Neutrophil (primary cell): ENCODE measurements around the gene ANXA8L1.
"Not testable (repeated sequence)": the region's sequence is repeated elsewhere in the genome, so short reads cannot be mapped to it uniquely, and the experiment has no call there.

Experiments
- H3K27ac ChIP-seq: fragments of 200-600 bp; sonication (generic); 2 replicates; pipeline ENCODE4 v1.5.1; 2016; ENCODE audit warnings: mild to moderate bottlenecking, moderate library complexity
- H3K27me3 ChIP-seq: fragments of 200-600 bp; sonication (generic); 2 replicates; pipeline ENCODE4 v1.6.0; 2016; ENCODE audit warnings: mild to moderate bottlenecking
- H3K36me3 ChIP-seq: fragments of 200-600 bp; sonication (generic); 2 replicates; pipeline ENCODE4 v1.5.1; 2017
- H3K4me1 ChIP-seq, 2 experiments: fragments of 200-600 bp in 1 of 2; sonication (generic) in 1 of 2; 1 replicate in 1 of 2; 2 replicates in 1 of 2; pipeline versions ENCODE4 v1.5.1 to v1.6.1; 2013 to 2016; ENCODE audit warnings: low read depth in 1 of 2, low read length in 1 of 2, mild to moderate bottlenecking in 1 of 2, moderate library complexity in 1 of 2; ENCODE audit not compliant: control insufficient read depth in 1 of 2, insufficient read depth in 1 of 2
- H3K4me3 ChIP-seq, 2 experiments: fragments of 200-600 bp in 1 of 2; sonication (generic) in 1 of 2; 1 replicate in 1 of 2; 2 replicates in 1 of 2; pipeline ENCODE4 v1.5.1; 2013 to 2016; ENCODE audit warnings: low read depth in 1 of 2, low read length in 1 of 2, mild to moderate bottlenecking in 1 of 2, moderate library complexity in 1 of 2
- H3K9me3 ChIP-seq: fragments of 200-600 bp; sonication (generic); 2 replicates; pipeline ENCODE4 v1.5.1; 2016
- TF ChIP-seq, protein P1 (sequence below): fragments of 200-600 bp; sonication (generic); IDR thresholded peaks from 2 replicates; pipeline ENCODE4 v1.5.1; 2016; ENCODE audit warnings: antibody characterized with exemption

The ANXA8L1 gene

GRCh38 chr10:46330894-46331293, 44.7 kb upstream of the ANXA8L1 start:
- TF ChIP-seq, protein P1, sequence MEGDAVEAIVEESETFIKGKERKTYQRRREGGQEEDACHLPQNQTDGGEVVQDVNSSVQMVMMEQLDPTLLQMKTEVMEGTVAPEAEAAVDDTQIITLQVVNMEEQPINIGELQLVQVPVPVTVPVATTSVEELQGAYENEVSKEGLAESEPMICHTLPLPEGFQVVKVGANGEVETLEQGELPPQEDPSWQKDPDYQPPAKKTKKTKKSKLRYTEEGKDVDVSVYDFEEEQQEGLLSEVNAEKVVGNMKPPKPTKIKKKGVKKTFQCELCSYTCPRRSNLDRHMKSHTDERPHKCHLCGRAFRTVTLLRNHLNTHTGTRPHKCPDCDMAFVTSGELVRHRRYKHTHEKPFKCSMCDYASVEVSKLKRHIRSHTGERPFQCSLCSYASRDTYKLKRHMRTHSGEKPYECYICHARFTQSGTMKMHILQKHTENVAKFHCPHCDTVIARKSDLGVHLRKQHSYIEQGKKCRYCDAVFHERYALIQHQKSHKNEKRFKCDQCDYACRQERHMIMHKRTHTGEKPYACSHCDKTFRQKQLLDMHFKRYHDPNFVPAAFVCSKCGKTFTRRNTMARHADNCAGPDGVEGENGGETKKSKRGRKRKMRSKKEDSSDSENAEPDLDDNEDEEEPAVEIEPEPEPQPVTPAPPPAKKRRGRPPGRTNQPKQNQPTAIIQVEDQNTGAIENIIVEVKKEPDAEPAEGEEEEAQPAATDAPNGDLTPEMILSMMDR, result no peak
- H3K4me3 ChIP-seq, result no peak overlapping the region
- H3K36me3 ChIP-seq, result no peaks in the 10 kb centered on the region
- no peaks in the 10 kb centered on the region for H3K9me3 ChIP-seq
- H3K27ac ChIP-seq, result no peak overlapping the region
- no peaks in the 10 kb centered on the region for H3K27me3 ChIP-seq
- H3K4me1 ChIP-seq, result peaks cover 42 to 48% of the 10 kb centered on the region in 2 experiments

- H3K27ac ChIP-seq, H3K4me1 ChIP-seq, H3K27me3 ChIP-seq, H3K4me3 ChIP-seq, H3K36me3 ChIP-seq, H3K9me3 ChIP-seq: not testable (repeated sequence)
Measured at GRCh38 chr10:46365484-46365883, 10.1 kb upstream of the ANXA8L1 start.

DNA sequence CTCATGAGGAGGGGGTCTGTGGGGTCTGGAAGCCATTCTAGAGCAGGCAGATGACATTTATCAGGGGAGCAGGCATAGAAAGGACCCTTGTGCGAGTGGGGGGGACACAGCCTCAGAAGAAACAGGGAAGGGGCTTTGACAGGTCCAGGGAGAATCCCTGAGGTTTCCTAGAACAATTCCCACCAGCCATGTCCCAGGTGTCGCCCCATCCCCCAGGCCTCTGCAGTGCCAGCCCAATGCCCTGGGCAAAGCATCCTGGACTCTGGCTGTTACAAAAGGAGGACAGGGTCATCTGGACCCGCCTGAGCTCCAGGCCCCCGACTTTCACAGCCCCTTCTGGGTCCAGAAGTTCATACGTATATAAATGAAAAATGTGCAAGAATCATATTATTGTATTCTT, 8.4 kb upstream of the ANXA8L1 start:
- H3K4me3 ChIP-seq, H3K27ac ChIP-seq, H3K4me1 ChIP-seq, H3K9me3 ChIP-seq, H3K36me3 ChIP-seq, H3K27me3 ChIP-seq: not testable (repeated sequence)

- H3K4me3 ChIP-seq, H3K9me3 ChIP-seq, H3K27me3 ChIP-seq, H3K27ac ChIP-seq, H3K36me3 ChIP-seq, H3K4me1 ChIP-seq: not testable (repeated sequence)
Measured at GRCh38 chr10:46367666-46368240, 7.8 kb upstream of the ANXA8L1 start.

DNA sequence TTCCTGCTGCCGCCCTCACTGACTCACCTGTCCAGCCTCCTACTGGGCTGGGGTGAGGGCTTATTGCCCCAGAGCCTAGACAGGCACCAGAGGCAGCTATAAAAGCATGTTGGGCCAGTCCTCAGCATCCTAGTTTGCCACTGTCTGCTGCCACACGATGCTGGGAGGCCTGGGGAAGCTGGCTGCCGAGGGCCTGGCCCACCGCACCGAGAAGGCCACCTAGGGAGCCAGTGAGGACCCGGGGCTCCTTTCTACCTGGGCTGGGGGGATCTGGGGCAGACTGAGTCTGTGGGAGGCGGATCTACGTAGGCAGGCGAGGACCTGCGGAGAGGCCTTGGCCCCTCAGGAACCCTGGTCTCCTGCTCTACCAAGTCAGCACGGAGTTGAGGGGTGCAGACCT, 6.6 kb upstream of the ANXA8L1 start:
- not testable (repeated sequence) for H3K36me3 ChIP-seq, H3K27ac ChIP-seq, H3K4me1 ChIP-seq, H3K4me3 ChIP-seq, H3K27me3 ChIP-seq, H3K9me3 ChIP-seq

GRCh38 chr10:46374410-46374809, 1.2 kb upstream of the ANXA8L1 start:
- H3K4me3 ChIP-seq, H3K36me3 ChIP-seq, H3K27ac ChIP-seq, H3K4me1 ChIP-seq, H3K27me3 ChIP-seq, H3K9me3 ChIP-seq: not testable (repeated sequence)

- not testable (repeated sequence) for H3K9me3 ChIP-seq, H3K4me1 ChIP-seq, H3K27ac ChIP-seq, H3K4me3 ChIP-seq, H3K27me3 ChIP-seq, H3K36me3 ChIP-seq
Measured at GRCh38 chr10:46377022-46377421, 1.4 kb downstream of the ANXA8L1 start.

GRCh38 chr10:46377651-46378050, 2.1 kb downstream of the ANXA8L1 start:
- not testable (repeated sequence) for H3K4me1 ChIP-seq, H3K27ac ChIP-seq, H3K27me3 ChIP-seq, H3K4me3 ChIP-seq, H3K9me3 ChIP-seq, H3K36me3 ChIP-seq

GRCh38 chr10:46378108-46378507, 2.5 kb downstream of the ANXA8L1 start:
- not testable (repeated sequence) for H3K36me3 ChIP-seq, H3K27ac ChIP-seq, H3K4me1 ChIP-seq, H3K9me3 ChIP-seq, H3K4me3 ChIP-seq, H3K27me3 ChIP-seq

DNA sequence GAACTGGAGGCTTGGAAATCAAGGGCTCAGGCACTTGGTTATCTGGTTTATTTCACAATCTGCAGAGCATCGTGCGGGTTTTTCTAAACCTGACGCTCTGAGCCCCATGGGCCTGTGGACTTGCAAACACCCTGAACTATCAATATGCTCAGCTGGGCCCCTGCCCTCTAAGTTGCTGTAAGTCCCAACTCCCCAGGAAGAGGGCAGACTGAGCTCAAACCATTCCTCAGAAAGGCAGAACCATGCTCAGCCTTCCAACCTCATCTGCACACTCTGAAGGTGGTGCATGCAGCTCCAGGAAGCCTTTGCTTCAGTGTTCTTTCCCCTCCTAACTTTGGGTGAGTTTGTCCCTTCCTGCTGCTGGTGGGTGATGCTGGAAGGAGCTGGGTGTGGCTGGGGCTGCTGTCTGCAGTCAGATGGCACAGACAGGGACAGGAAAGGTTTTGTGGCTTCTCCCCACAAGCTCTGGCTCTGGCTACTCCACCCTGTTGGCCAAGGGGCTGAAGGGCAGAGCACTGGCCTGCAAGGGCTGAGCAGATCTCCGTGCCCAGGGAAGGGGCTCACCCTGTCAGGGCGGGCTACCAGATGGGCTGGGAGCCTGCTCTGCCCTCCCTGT, 3.8 kb downstream of the ANXA8L1 start:
- H3K9me3 ChIP-seq, H3K4me1 ChIP-seq, H3K27ac ChIP-seq, H3K4me3 ChIP-seq, H3K36me3 ChIP-seq, H3K27me3 ChIP-seq: not testable (repeated sequence)

GRCh38 chr10:46385858-46386257, 10.3 kb downstream of the ANXA8L1 start:
- H3K4me3 ChIP-seq, H3K36me3 ChIP-seq, H3K4me1 ChIP-seq, H3K9me3 ChIP-seq, H3K27ac ChIP-seq, H3K27me3 ChIP-seq: not testable (repeated sequence)

DNA sequence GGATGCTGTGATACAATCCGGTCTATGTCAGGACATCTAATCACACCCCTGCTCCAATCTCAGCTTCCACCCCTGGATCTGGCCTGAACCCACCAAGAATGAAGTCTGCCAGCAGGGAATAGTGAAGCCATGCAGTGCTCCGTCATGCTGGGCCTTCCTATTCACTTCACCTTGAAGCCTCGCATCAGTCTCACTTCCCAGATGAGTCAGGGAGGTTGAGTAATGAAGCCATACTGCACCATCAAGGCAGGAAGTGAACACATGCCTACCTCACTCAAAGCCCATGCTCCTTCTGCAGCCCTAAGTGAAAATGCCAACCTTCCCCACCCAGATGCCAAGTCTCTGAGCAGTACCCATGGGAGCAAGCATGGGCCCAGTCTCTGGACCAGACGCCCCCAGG, 11.1 kb downstream of the ANXA8L1 start:
- H3K9me3 ChIP-seq, H3K27ac ChIP-seq, H3K4me3 ChIP-seq, H3K36me3 ChIP-seq, H3K27me3 ChIP-seq, H3K4me1 ChIP-seq: not testable (repeated sequence)

DNA sequence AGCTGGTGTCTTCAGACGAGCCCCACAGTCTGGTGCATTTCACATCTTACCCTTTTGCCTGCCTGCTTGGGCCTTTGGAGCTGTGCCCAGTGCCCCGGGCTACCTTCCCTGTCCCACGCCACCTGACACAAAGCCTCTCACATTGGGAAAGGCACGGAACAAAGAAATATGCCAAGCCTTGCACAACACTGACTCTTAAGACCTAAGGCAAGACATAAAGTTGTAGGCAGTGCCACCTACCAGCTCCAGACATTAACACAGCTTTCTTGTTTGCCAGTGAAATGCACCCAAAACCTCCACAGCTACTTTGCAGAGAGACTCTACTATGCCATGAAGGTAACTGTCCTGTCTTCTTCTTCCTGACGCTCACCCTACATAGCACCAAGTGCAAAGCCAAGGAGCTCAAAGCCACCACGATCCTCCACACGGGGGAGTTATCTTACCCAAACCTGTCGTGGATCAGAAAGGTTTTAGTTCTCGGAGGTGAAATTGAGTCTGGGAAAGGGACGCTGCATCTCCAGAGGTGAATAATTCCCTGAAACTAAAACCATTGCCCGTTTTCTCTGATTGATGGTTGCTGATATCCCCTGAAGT, 11.8 kb downstream of the ANXA8L1 start:
- H3K36me3 ChIP-seq, H3K4me1 ChIP-seq, H3K4me3 ChIP-seq, H3K27ac ChIP-seq, H3K27me3 ChIP-seq, H3K9me3 ChIP-seq: not testable (repeated sequence)
